Smooth muscle cell (in vitro differentiated cells): ENCODE results near the gene CBFA2T3. TPM values are rescaled to one million over a fixed set of nuclear protein-coding genes. Genes with fewer than 3 reads are reported as not detected.

Source experiments
- DNase-seq: peaks from one replicate; lab custom pipeline; 2025; ENCODE audit not compliant: unreplicated experiment; lab: John Stamatoyannopoulos, UW
- H2AFZ ChIP-seq: fragments of 200-600 bp; sonication (generic); 2 replicates; pipeline ENCODE4 v1.6.0; 2016; ENCODE audit warnings: antibody characterized with exemption, low read depth, mild to moderate bottlenecking
- H3F3A ChIP-seq: fragments of 200-600 bp; sonication (generic); 2 replicates; pipeline ENCODE4 v1.6.0; 2017; ENCODE audit warnings: antibody characterized with exemption, low read depth
- H3K27ac ChIP-seq: fragments of 200-600 bp; sonication (generic); 2 replicates; pipeline ENCODE4 v1.5.1; 2016; ENCODE audit warnings: low read depth, mild to moderate bottlenecking
- H3K27me3 ChIP-seq: fragments of 200-600 bp; sonication (generic); 2 replicates; pipeline ENCODE4 v1.6.1; 2016; ENCODE audit warnings: low read depth, mild to moderate bottlenecking
- H3K36me3 ChIP-seq: fragments of 200-600 bp; sonication (generic); 2 replicates; pipeline ENCODE4 v1.5.1; 2016; ENCODE audit warnings: low read depth
- H3K4me1 ChIP-seq: fragments of 200-600 bp; sonication (generic); 2 replicates; pipeline ENCODE4 v1.5.1; 2016; ENCODE audit warnings: low read depth
- H3K4me2 ChIP-seq: fragments of 200-600 bp; sonication (generic); 2 replicates; pipeline ENCODE4 v1.6.0; 2016; ENCODE audit warnings: mild to moderate bottlenecking
- H3K4me3 ChIP-seq: fragments of 200-600 bp; sonication (generic); 2 replicates; pipeline ENCODE4 v1.5.1; 2016; ENCODE audit warnings: mild to moderate bottlenecking
- H3K79me2 ChIP-seq: fragments of 200-600 bp; sonication (generic); 2 replicates; pipeline ENCODE4 v1.6.0; 2016; ENCODE audit warnings: low read depth, mild to moderate bottlenecking
- H3K9ac ChIP-seq: fragments of 200-600 bp; sonication (generic); 2 replicates; pipeline ENCODE4 v1.6.0; 2016; ENCODE audit warnings: low read depth
- H3K9me3 ChIP-seq: fragments of 200-600 bp; sonication (generic); replicated peaks from 2 replicates; pipeline ENCODE4 v1.5.1; 2016; ENCODE audit warnings: low read depth
- H4K20me1 ChIP-seq: fragments of 200-600 bp; sonication (generic); 2 replicates; pipeline ENCODE4 v1.6.0; 2016; ENCODE audit warnings: low read depth
- WGBS: methylation state at CpG from one replicate; pipeline ENCODE4 v1.1.7; 2016; ENCODE audit warnings: low lambda C conversion rate; 5-methylcytosine and 5-hydroxymethylcytosine counted together
- polyA plus RNA-seq: library from polyadenylated mRNA; unstranded; fragments of >200 nt; fragmentation: Nextera tagmentation; extraction: Ambion mirVana; gene quantifications from 2 replicates; pipeline ENCODE4 v1.2.1, GENCODE V29; 2016
- total RNA-seq: library from RNA; depleted of rRNA; stranded (reverse); fragments of >200 nt; gene quantifications from 2 replicates; pipeline ENCODE4 v1.2.3, GENCODE V29; 2014
- TF ChIP-seq, protein P1 (sequence below): fragments of 200-600 bp; sonication (generic); IDR thresholded peaks from 2 replicates; pipeline ENCODE4 v1.5.1; 2017; ENCODE audit warnings: borderline replicate concordance, mild to moderate bottlenecking, antibody characterized with exemption; ENCODE audit not compliant: insufficient read depth, poor library complexity, severe bottlenecking

CBFA2T3 gene
- total and polyA plus RNA-seq, 2 experiments from 2014 or later: 0.25 TPM; not detected in 1

GRCh38 chr16:88838566-88838965, 138.4 kb downstream of the CBFA2T3 start:
- H3K9ac ChIP-seq: no peak overlapping the region
- H4K20me1 ChIP-seq: peaks cover 5% of the 10 kb centered on the region
- no peaks in the 10 kb centered on the region for H3F3A ChIP-seq
- DNase-seq: no peak
- no peaks in the 10 kb centered on the region for H3K27me3 ChIP-seq
- no peaks in the 10 kb centered on the region for H3K4me1 ChIP-seq
- TF ChIP-seq, protein P1, sequence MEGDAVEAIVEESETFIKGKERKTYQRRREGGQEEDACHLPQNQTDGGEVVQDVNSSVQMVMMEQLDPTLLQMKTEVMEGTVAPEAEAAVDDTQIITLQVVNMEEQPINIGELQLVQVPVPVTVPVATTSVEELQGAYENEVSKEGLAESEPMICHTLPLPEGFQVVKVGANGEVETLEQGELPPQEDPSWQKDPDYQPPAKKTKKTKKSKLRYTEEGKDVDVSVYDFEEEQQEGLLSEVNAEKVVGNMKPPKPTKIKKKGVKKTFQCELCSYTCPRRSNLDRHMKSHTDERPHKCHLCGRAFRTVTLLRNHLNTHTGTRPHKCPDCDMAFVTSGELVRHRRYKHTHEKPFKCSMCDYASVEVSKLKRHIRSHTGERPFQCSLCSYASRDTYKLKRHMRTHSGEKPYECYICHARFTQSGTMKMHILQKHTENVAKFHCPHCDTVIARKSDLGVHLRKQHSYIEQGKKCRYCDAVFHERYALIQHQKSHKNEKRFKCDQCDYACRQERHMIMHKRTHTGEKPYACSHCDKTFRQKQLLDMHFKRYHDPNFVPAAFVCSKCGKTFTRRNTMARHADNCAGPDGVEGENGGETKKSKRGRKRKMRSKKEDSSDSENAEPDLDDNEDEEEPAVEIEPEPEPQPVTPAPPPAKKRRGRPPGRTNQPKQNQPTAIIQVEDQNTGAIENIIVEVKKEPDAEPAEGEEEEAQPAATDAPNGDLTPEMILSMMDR: no peak
- H3K4me3 ChIP-seq: no peak overlapping the region
- H3K79me2 ChIP-seq: no peaks in the 10 kb centered on the region
- no peaks in the 10 kb centered on the region for H3K36me3 ChIP-seq
- WGBS: 96% methylated on average over 18 of the region's 19 CpGs
- H2AFZ ChIP-seq: no peak overlapping the region
- H3K4me2 ChIP-seq: no peak overlapping the region
- H3K9me3 ChIP-seq: no peaks in the 10 kb centered on the region
- no peak overlapping the region for H3K27ac ChIP-seq

GRCh38 chr16:88837806-88838205, 139.2 kb downstream of the CBFA2T3 start:
- WGBS: 97% methylated on average over 20 of the region's 20 CpGs
- TF ChIP-seq, protein P1: no peak

DNA sequence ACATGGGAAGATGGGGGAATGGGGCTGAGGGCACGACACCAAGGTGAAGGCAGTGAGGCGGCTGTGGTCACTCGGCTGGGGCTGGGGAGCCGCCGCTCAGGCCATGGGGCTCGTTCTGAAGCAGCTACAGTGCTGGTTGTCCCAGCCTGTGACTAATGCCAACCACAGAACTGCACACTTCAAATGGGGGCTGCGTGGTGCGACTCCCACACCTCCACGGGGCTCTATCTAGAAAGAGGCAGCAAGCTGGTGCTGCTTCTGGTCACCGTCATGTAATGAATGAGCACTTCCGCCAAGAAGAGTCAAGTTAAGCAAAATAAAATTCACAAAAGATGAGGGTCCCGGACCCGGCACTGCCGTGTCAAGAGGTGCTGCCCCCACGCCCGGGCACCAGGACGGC, 140.2 kb downstream of the CBFA2T3 start:
- Histone ChIP-seq H3K27ac (no peak overlapping the region), H3K9me3 (no peaks in the 10 kb centered on the region), H3F3A (no peaks in the 10 kb centered on the region), H2AFZ (no peak overlapping the region), H3K4me3 (no peak overlapping the region), H3K27me3 (no peaks in the 10 kb centered on the region), H3K79me2 (no peaks in the 10 kb centered on the region), H3K9ac (no peak overlapping the region), H3K36me3 (no peaks in the 10 kb centered on the region), H4K20me1 (peaks cover 4% of the 10 kb centered on the region), H3K4me1 (no peaks in the 10 kb centered on the region), H3K4me2 (no peak overlapping the region)
- no peak for DNase-seq
- 96% methylated on average over 17 of the region's 17 CpGs for WGBS
- TF ChIP-seq, protein P1: no peak

More at GRCh38 chr16:88837806-88838205, 139.2 kb downstream of the CBFA2T3 start:
- no peaks in the 10 kb centered on the region for H3K9me3 ChIP-seq
- DNase-seq: no peak
- H3K36me3 ChIP-seq: no peaks in the 10 kb centered on the region
- H4K20me1 ChIP-seq: peaks cover 5% of the 10 kb centered on the region
- no peak overlapping the region for H3K4me2 ChIP-seq
- H3K27me3 ChIP-seq: no peaks in the 10 kb centered on the region
- no peaks in the 10 kb centered on the region for H3K79me2 ChIP-seq
- H3K4me3 ChIP-seq: no peak overlapping the region
- H3K4me1 ChIP-seq: no peaks in the 10 kb centered on the region
- no peak overlapping the region for H3K9ac ChIP-seq
- H3F3A ChIP-seq: no peaks in the 10 kb centered on the region
- H2AFZ ChIP-seq: no peak overlapping the region
- H3K27ac ChIP-seq: no peak overlapping the region

- H3K9me3 ChIP-seq: no peaks in the 10 kb centered on the region
- WGBS: 98% methylated on average over 31 of the region's 33 CpGs
- no peaks in the 10 kb centered on the region for H4K20me1 ChIP-seq
- H3K79me2 ChIP-seq: no peaks in the 10 kb centered on the region
- no peaks in the 10 kb centered on the region for H3K4me1 ChIP-seq
- H2AFZ ChIP-seq: no peak overlapping the region
- no peak for DNase-seq
- TF ChIP-seq, protein P1: no peak
- H3K9ac ChIP-seq: no peak overlapping the region
- no peak overlapping the region for H3K27ac ChIP-seq
- H3K4me3 ChIP-seq: no peak overlapping the region
- H3K4me2 ChIP-seq: no peak overlapping the region
- no peaks in the 10 kb centered on the region for H3K27me3 ChIP-seq
- H3F3A ChIP-seq: no peaks in the 10 kb centered on the region
- no peaks in the 10 kb centered on the region for H3K36me3 ChIP-seq
Measured at GRCh38 chr16:88835818-88836217, 141.2 kb downstream of the CBFA2T3 start.
